Breast epithelium (tissue), 4 donors: ENCODE data around the gene DNM3. TPM values are rescaled to one million over a fixed set of nuclear protein-coding genes. Genes with fewer than 3 reads are reported as not detected.
"Not testable (repeated sequence)": the region's sequence is repeated elsewhere in the genome, so short reads cannot be mapped to it uniquely, and the experiment has no call there.

Source experiments
- DNase-seq, 2 donors: peaks; one replicate each; pipeline ENCODE4 v3.0.0-alpha.2; 2019; ENCODE audit warnings: low spot score in 2 of 2
- H3K27ac ChIP-seq, 2 donors: fragments of 200-600 bp; sonication (generic) in 1 of 2; one replicate each; pipeline ENCODE4 v1.5.1; 2016 to 2019; ENCODE audit warnings: mild to moderate bottlenecking in 1 of 2
- H3K27me3 ChIP-seq, 2 donors: fragments of 200-600 bp; sonication (generic) in 1 of 2; one replicate each; pipeline versions ENCODE4 v1.5.1 to v1.6.0; 2017 to 2019; ENCODE audit warnings: control low read depth in 1 of 2, mild to moderate bottlenecking in 1 of 2
- H3K36me3 ChIP-seq: fragments of 200-600 bp; one replicate; pipeline ENCODE4 v1.5.1; 2019
- H3K4me1 ChIP-seq, 2 donors: fragments of 200-600 bp; sonication (generic); one replicate each; pipeline ENCODE4 v1.5.1; 2016 to 2019; ENCODE audit warnings: control low read depth in 1 of 2
- H3K4me3 ChIP-seq, 3 donors: fragments of 200-600 bp; sonication (generic); 1 replicate in 2 of 3; 2 replicates in 1 of 3; pipeline ENCODE4 v1.5.1; 2016 to 2019; ENCODE audit warnings: mild to moderate bottlenecking in 3 of 3, moderate library complexity in 2 of 3
- H3K9me3 ChIP-seq, 2 donors: fragments of 200-600 bp; sonication (generic) in 1 of 2; one replicate each; pipeline ENCODE4 v1.5.1; 2016 to 2019; ENCODE audit warnings: control low read depth in 1 of 2
- CTCF ChIP-seq, 3 donors: fragments of 450-650 bp; IDR thresholded peaks; one replicate each; pipeline ENCODE4 v1.5.1; 2016 to 2017; ENCODE audit warnings: antibody characterized with exemption in 3 of 3, mild to moderate bottlenecking in 3 of 3, moderate library complexity in 3 of 3
- POLR2A ChIP-seq: fragments of 450-650 bp; IDR thresholded peaks from one replicate; pipeline ENCODE4 v1.6.1; 2016; ENCODE audit warnings: antibody characterized with exemption, mild to moderate bottlenecking, moderate library complexity
- POLR2AphosphoS5 ChIP-seq, 3 donors: sonication (generic); formaldehyde crosslinking; IDR thresholded peaks; one replicate each; pipeline ENCODE4 v1.6.1; 2017; ENCODE audit warnings: antibody characterized with exemption in 3 of 3
- intact Hi-C: fragments of 100-400 bp; cut with DNase I; formaldehyde crosslinking; loops from one replicate; pipeline ENCODE4 v1.15.1; 2023; ENCODE audit warnings: low total_unique reads
- total RNA-seq, 3 donors: library from RNA; depleted of rRNA; stranded (reverse); fragments of >200 nt; gene quantifications; one replicate each; pipeline ENCODE4 v1.1.0, GENCODE V29; 2016

DNM3 gene
- total RNA-seq, 3 donors from 2014 or later: 5.1 to 7.5 (median 6.6) TPM

- TF ChIP-seq POLR2A (no peak), CTCF (IDR thresholded peaks at IDR 0.05) (no peak), POLR2AphosphoS5 (IDR thresholded peaks at IDR 0.05) (no peak)
- intact Hi-C loops: no loop called here
- no peak overlapping the region for H3K4me3 ChIP-seq
- H3K4me1 ChIP-seq: no peaks in the 10 kb centered on the region
- DNase-seq: no peak
- H3K27me3 ChIP-seq: no peaks in the 10 kb centered on the region
- H3K9me3 ChIP-seq: peaks cover 0 to 6% of the 10 kb centered on the region in 2 donors
- no peaks in the 10 kb centered on the region for H3K36me3 ChIP-seq
- no peak overlapping the region for H3K27ac ChIP-seq
These were observed 457.6 kb downstream of the DNM3 start for GRCh38 chr1:172298911-172299310.

GRCh38 chr1:172299515-172299914 is 458.2 kb downstream of the DNM3 start:
- Histone ChIP-seq H3K4me1 (no peaks in the 10 kb centered on the region), H3K27ac (no peak overlapping the region), H3K4me3 (no peak overlapping the region), H3K27me3 (no peaks in the 10 kb centered on the region), H3K36me3 (no peaks in the 10 kb centered on the region), H3K9me3 (peaks cover 0 to 6% of the 10 kb centered on the region in 2 donors)
- DNase-seq: no peak
- intact Hi-C loops: no loop called here
- TF ChIP-seq POLR2A (no peak), CTCF (IDR thresholded peaks at IDR 0.05) (no peak), POLR2AphosphoS5 (IDR thresholded peaks at IDR 0.05) (no peak)

- DNase-seq, H3K27ac ChIP-seq, H3K9me3 ChIP-seq, H3K4me1 ChIP-seq, intact Hi-C loops, H3K4me3 ChIP-seq, H3K36me3 ChIP-seq, H3K27me3 ChIP-seq: not testable (repeated sequence)
These were observed 466.2 kb downstream of the DNM3 start for GRCh38 chr1:172307508-172307907.

GRCh38 chr1:172308142-172308541 is 466.8 kb downstream of the DNM3 start:
- intact Hi-C loops: no loop called here
- TF ChIP-seq CTCF (IDR thresholded peaks at IDR 0.05) (no peak), POLR2AphosphoS5 (IDR thresholded peaks at IDR 0.05) (no peak), POLR2A (no peak)
- H3K27ac ChIP-seq: no peak overlapping the region
- no peaks in the 10 kb centered on the region for H3K27me3 ChIP-seq
- no peaks in the 10 kb centered on the region for H3K4me1 ChIP-seq
- no peak overlapping the region for H3K4me3 ChIP-seq
- peaks cover 0 to 3% of the 10 kb centered on the region in 2 donors for H3K9me3 ChIP-seq
- no peaks in the 10 kb centered on the region for H3K36me3 ChIP-seq
- DNase-seq: no peak

GRCh38 chr1:172308577-172308976 is 467.3 kb downstream of the DNM3 start:
- no peak for DNase-seq
- Histone ChIP-seq H3K9me3 (no peaks in the 10 kb centered on the region), H3K4me3 (no peak overlapping the region), H3K36me3 (no peaks in the 10 kb centered on the region), H3K27ac (no peak overlapping the region), H3K4me1 (no peaks in the 10 kb centered on the region), H3K27me3 (no peaks in the 10 kb centered on the region)
- intact Hi-C loops: no loop called here
- TF ChIP-seq POLR2AphosphoS5 (IDR thresholded peaks at IDR 0.05): no peak
- no peak for TF ChIP-seq CTCF (IDR thresholded peaks at IDR 0.05)
- no peak for TF ChIP-seq POLR2A

GRCh38 chr1:172320733-172321132 is 479.4 kb downstream of the DNM3 start:
- no peak for DNase-seq
- Histone ChIP-seq H3K27me3 (no peaks in the 10 kb centered on the region), H3K36me3 (no peaks in the 10 kb centered on the region), H3K9me3 (no peaks in the 10 kb centered on the region), H3K4me3 (no peak overlapping the region), H3K27ac (peak overlapping the region; percentile 6 to 44), H3K4me1 (peaks cover 0 to 2% of the 10 kb centered on the region in 2 donors)
- no peak for TF ChIP-seq CTCF (IDR thresholded peaks at IDR 0.05)
- no peak for TF ChIP-seq POLR2AphosphoS5 (IDR thresholded peaks at IDR 0.05)
- no peak for TF ChIP-seq POLR2A
- intact Hi-C loops: no loop called here
